Stimulated activated effector memory CD8-positive, alpha-beta T cell treated with anti-CD3 and anti-CD28 coated beads, Interleukin-12 subunit alpha, Interleukin-12 subunit beta, amount 100 ng/mL, for 72 hours (primary cell): ENCODE measurements around the gene FAM219A.
"Not testable (repeated sequence)": the region's sequence is repeated elsewhere in the genome, so short reads cannot be mapped to it uniquely, and the experiment has no call there.

ENCODE experiments used
- ATAC-seq: fragments of 150-1000 bp; cut with Tn5 transposase; 2 replicates; pipeline ENCODE4 v1.10.0; 2021
- DNase-seq, 2 donors: peaks; one replicate each; pipeline ENCODE4 v3.0.0; 2021 to 2022; ENCODE audit warnings: low spot score in 2 of 2
- H3K27ac Mint-ChIP-seq: one replicate; pipeline ENCODE4 v1.8.0; 2022; ENCODE audit warnings: mild to moderate bottlenecking, mixed read lengths
- H3K36me3 Mint-ChIP-seq: one replicate; pipeline ENCODE4 v1.8.0; 2022; ENCODE audit warnings: mild to moderate bottlenecking, mixed read lengths
- H3K4me1 Mint-ChIP-seq: one replicate; pipeline ENCODE4 v1.8.0; 2022; ENCODE audit warnings: mixed read lengths
- H3K4me3 Mint-ChIP-seq: one replicate; pipeline ENCODE4 v1.8.0; 2022; ENCODE audit warnings: mild to moderate bottlenecking, mixed read lengths
- H3K9me3 Mint-ChIP-seq: one replicate; pipeline ENCODE4 v1.8.0; 2022; ENCODE audit warnings: mixed read lengths

Gene FAM219A

GRCh38 chr9:34374339-34374738 is 84.0 kb downstream of the FAM219A start:
- peaks cover 32% of the 10 kb centered on the region for H3K4me1 Mint-ChIP-seq
- ATAC-seq (no peak), DNase-seq (no peak)
- H3K36me3 Mint-ChIP-seq, result peaks cover 4% of the 10 kb centered on the region
- H3K4me3 Mint-ChIP-seq, result no peak overlapping the region
- no peaks in the 10 kb centered on the region for H3K9me3 Mint-ChIP-seq
- H3K27ac Mint-ChIP-seq, result no peak overlapping the region

DNA sequence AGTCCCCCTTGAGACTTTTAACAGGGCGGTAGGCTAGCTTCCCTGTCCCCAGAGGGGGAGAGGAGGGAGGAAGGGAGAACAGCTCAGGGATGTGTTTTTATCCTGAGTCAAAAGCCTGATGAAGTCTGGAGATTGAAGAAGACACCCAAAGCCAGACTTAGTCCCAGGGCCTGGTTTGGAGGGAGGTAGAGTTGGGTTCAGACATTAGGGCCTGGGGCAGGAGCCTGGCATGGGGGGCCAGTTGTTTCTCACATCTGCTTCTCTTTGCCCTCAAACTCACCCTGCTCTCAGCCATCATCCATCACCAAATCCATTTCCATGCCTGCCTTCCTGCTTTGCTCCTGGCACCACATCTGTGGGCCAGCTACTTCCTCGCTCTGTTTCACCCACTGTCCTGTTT is 84.6 kb downstream of the FAM219A start:
- Mint-ChIP-seq H3K4me1 (peaks cover 27% of the 10 kb centered on the region), H3K4me3 (no peak overlapping the region), H3K36me3 (peaks cover 4% of the 10 kb centered on the region), H3K27ac (no peak overlapping the region), H3K9me3 (no peaks in the 10 kb centered on the region)
- ATAC-seq (no peak), DNase-seq (peak in 1 of 2 donors; percentile 45)

DNA sequence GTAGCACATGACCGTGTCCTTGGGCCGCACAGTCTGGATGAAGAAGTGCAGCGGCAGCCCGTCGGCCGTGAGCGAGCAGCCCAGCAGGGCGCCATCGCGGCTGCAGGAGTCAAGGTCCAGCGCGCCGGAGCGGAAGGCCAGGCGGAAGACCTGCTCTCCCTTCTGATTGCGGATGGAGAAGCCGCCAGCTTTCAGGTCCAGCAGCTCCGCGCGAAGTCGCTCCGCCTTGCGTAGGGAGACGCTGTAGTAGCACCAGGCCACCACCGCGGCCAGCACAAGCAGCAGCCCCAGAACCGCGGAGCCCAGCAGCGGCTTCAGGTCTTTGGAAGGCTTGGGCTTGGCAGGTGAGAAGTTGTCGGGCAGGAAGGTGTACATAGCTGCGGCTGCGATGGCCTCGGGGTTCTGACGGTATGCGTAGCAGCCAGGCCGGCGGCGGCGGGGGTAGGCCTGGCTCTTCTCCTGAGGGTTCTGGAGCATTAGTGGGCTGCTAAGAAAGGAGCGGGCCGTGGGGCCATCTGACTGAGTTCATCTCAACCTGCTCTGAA is 85.8 kb downstream of the FAM219A start:
- no peaks in the 10 kb centered on the region for H3K9me3 Mint-ChIP-seq
- H3K36me3 Mint-ChIP-seq, result peaks cover 4% of the 10 kb centered on the region
- H3K4me1 Mint-ChIP-seq, result peaks cover 23% of the 10 kb centered on the region
- ATAC-seq, result no peak
- H3K4me3 Mint-ChIP-seq, result no peak overlapping the region
- peak in 1 of 2 donors; percentile 47 for DNase-seq
- H3K27ac Mint-ChIP-seq, result no peak overlapping the region

- Mint-ChIP-seq H3K36me3 (peaks cover 4% of the 10 kb centered on the region), H3K27ac (no peak overlapping the region), H3K4me3 (no peak overlapping the region), H3K4me1 (peaks cover 20% of the 10 kb centered on the region), H3K9me3 (no peaks in the 10 kb centered on the region)
- no peak for ATAC-seq
- DNase-seq, result peak in 1 of 2 donors; percentile 44
Measured at GRCh38 chr9:34371886-34372466, 86.4 kb downstream of the FAM219A start.

- peak; percentile 62 for ATAC-seq
- no peak overlapping the region for H3K27ac Mint-ChIP-seq
Measured at GRCh38 chr9:34370970-34371880, 87.1 kb downstream of the FAM219A start.

GRCh38 chr9:34370335-34370969 is 87.9 kb downstream of the FAM219A start:
- Mint-ChIP-seq H3K27ac (no peak overlapping the region), H3K36me3 (peaks cover 4% of the 10 kb centered on the region), H3K4me1 (peaks cover 8% of the 10 kb centered on the region), H3K9me3 (no peaks in the 10 kb centered on the region), H3K4me3 (peak overlapping the region; percentile 48)
- DNase-seq, result peak in 1 of 2 donors; percentile 45
- ATAC-seq, result no peak

More at GRCh38 chr9:34370970-34371880, 87.1 kb downstream of the FAM219A start:
- no peak for DNase-seq
- peaks cover 4% of the 10 kb centered on the region for H3K36me3 Mint-ChIP-seq
- H3K4me1 Mint-ChIP-seq, result peaks cover 16% of the 10 kb centered on the region
- peak overlapping the region; percentile 48 for H3K4me3 Mint-ChIP-seq
- H3K9me3 Mint-ChIP-seq, result no peaks in the 10 kb centered on the region

DNA sequence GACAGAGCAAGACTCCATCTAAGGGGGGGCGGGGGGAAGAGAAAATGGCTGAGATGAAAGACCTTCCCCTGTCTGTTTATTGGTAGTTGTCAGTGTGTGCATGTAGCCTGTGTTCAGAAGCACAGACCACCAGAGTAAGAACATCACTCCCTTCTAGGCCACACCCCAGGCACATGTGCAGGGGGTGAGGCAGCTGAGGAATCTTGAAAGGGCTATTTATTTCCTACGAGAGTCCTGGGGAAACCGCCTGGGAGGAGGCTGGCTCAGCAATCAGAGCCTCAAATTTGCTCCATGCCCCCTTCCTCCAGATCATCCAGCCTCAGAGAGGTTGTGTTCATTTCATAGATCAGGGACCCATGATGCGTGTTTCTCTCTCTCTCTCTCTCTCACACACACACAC is 88.7 kb downstream of the FAM219A start:
- DNase-seq, result no peak
- Mint-ChIP-seq H3K4me3 (no peak overlapping the region), H3K9me3 (no peaks in the 10 kb centered on the region), H3K36me3 (peaks cover 4% of the 10 kb centered on the region), H3K27ac (peak overlapping the region; percentile 34), H3K4me1 (peaks cover 6% of the 10 kb centered on the region)
- no peak for ATAC-seq

GRCh38 chr9:34368796-34369195 is 89.6 kb downstream of the FAM219A start:
- H3K27ac Mint-ChIP-seq, ATAC-seq, H3K4me3 Mint-ChIP-seq, H3K9me3 Mint-ChIP-seq, H3K36me3 Mint-ChIP-seq: not testable (repeated sequence)
- H3K4me1 Mint-ChIP-seq, result peaks cover 11% of the 10 kb centered on the region
- peak in 1 of 2 donors; percentile 39 for DNase-seq

- DNase-seq, result peak in 1 of 2 donors; percentile 8
- peaks cover 13% of the 10 kb centered on the region for H3K4me1 Mint-ChIP-seq
- not testable (repeated sequence) for H3K27ac Mint-ChIP-seq, H3K36me3 Mint-ChIP-seq, H3K9me3 Mint-ChIP-seq, ATAC-seq, H3K4me3 Mint-ChIP-seq
Measured at GRCh38 chr9:34367751-34368410, 90.5 kb downstream of the FAM219A start.

DNA sequence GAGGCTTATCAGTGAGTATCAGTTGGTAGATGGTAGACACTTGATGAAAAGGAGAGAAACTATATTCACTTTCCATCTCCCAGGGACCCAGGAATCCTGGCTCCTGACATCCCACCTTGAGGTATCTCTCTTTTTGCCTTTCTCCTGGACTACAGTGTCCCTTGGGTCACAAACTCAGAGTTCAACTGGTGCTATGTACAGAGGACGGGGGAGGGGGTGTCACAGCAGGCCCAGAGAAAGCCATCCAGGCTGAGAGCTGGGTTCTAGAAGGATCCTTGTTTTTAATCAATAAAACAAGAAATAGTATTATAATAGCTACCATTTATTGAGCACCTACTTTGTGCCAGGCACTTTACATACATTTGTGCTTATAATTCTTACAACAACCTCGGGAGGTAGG is 92.0 kb downstream of the FAM219A start:
- Mint-ChIP-seq H3K9me3 (no peaks in the 10 kb centered on the region), H3K4me1 (peaks cover 13% of the 10 kb centered on the region), H3K4me3 (no peak overlapping the region), H3K36me3 (peaks cover 4% of the 10 kb centered on the region), H3K27ac (no peak overlapping the region)
- ATAC-seq (no peak), DNase-seq (no peak)

DNA sequence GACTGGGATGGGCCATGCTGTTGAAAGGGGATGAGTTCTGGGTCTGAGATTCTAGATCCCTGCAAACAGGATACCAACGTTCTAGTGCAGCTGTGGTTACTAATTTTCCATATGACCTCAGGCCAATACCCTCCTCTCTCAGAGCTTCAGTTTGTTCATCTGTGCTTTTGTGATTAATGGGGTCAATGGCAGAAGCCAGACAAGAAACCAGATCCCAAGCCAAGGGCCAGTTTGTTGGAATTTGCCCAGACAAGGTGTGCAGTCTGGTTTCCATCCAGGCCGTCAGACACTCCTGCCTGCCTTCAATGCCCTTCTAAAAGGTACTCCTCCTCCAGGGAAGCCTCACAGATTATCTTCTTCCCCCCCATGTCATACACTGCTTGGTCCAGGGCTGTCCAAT is 93.1 kb downstream of the FAM219A start:
- Mint-ChIP-seq H3K36me3 (peaks cover 4% of the 10 kb centered on the region), H3K4me1 (peaks cover 7% of the 10 kb centered on the region), H3K27ac (no peak overlapping the region), H3K4me3 (no peak overlapping the region), H3K9me3 (no peaks in the 10 kb centered on the region)
- DNase-seq (no peak), ATAC-seq (no peak)

DNA sequence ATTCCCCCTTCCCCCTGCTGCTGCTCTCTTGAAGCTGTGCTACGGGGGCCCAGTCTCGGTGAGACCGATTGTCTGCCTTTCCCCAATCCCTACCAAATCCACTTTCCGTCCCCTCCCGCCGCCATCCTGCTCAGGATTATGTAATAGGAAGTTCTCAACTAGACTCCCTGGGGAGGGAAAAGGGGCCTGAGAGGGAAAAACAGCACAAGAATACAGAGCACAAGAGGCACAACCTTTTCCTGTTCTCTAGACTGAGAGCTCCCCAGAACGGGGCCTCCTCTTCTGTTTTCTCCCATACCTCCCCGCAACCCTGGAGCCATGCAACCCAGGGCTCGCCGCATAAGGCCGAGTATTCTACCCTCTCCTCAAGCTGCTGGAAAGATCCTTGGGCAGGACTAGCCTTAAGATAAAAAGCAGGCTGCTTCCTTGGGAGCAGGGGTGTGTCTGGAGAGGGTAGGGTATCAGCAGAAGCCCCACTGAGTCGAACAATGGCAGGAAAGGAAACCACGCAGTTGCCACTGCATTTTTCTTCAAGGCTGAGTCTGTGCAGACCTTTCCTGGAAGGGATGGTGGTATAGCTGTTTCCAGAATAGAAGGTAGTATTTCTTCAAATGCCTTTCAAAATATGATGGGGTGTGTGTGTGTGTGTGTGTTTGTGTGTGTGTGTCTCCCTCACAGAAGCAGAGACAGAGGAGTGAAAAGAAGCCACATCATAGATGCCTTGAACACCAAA is 94.6 kb downstream of the FAM219A start:
- H3K4me3 Mint-ChIP-seq, result no peak overlapping the region
- DNase-seq (no peak), ATAC-seq (no peak)
- H3K9me3 Mint-ChIP-seq, result no peaks in the 10 kb centered on the region
- no peaks in the 10 kb centered on the region for H3K36me3 Mint-ChIP-seq
- peaks cover 7% of the 10 kb centered on the region for H3K4me1 Mint-ChIP-seq
- H3K27ac Mint-ChIP-seq, result peak overlapping the region; percentile 29

GRCh38 chr9:34362614-34363214 is 95.7 kb downstream of the FAM219A start:
- ATAC-seq, result no peak
- Mint-ChIP-seq H3K9me3 (no peaks in the 10 kb centered on the region), H3K36me3 (no peaks in the 10 kb centered on the region), H3K27ac (no peak overlapping the region), H3K4me3 (no peak overlapping the region), H3K4me1 (peaks cover 7% of the 10 kb centered on the region)
- DNase-seq, result no peak

GRCh38 chr9:34352957-34353356 is 105.4 kb downstream of the FAM219A start:
- not testable (repeated sequence) for ATAC-seq, H3K27ac Mint-ChIP-seq, H3K4me1 Mint-ChIP-seq, H3K4me3 Mint-ChIP-seq, H3K9me3 Mint-ChIP-seq, DNase-seq
- H3K36me3 Mint-ChIP-seq, result peaks cover 18% of the 10 kb centered on the region
